Gastroesophageal sphincter (tissue), 3 donors: ENCODE data around the gene SMAD1.

Experiments used
- EP300 ChIP-seq: sonication (generic); formaldehyde crosslinking; IDR thresholded peaks from one replicate; pipeline ENCODE4 v1.6.1; 2017; ENCODE audit warnings: antibody characterized with exemption, mild to moderate bottlenecking
- POLR2A ChIP-seq, 2 donors: fragments of 450-650 bp; IDR thresholded peaks; one replicate each; pipeline ENCODE4 v1.6.1; 2017; ENCODE audit warnings: antibody characterized with exemption in 2 of 2, mild to moderate bottlenecking in 2 of 2, moderate library complexity in 1 of 2
- POLR2AphosphoS5 ChIP-seq: sonication (generic); formaldehyde crosslinking; IDR thresholded peaks from one replicate; pipeline ENCODE4 v1.6.1; 2017; ENCODE audit warnings: antibody characterized with exemption
- TF ChIP-seq, protein P1 (sequence below), 4 experiments: fragments of 200-600 bp in 2 of 4; fragments of 450-650 bp in 2 of 4; sonication (generic) in 1 of 4; IDR thresholded peaks; one replicate each; pipeline ENCODE4 v1.5.1; 2017 to 2019; ENCODE audit warnings: antibody characterized with exemption in 4 of 4, mild to moderate bottlenecking in 2 of 4, moderate library complexity in 2 of 4

DNA sequence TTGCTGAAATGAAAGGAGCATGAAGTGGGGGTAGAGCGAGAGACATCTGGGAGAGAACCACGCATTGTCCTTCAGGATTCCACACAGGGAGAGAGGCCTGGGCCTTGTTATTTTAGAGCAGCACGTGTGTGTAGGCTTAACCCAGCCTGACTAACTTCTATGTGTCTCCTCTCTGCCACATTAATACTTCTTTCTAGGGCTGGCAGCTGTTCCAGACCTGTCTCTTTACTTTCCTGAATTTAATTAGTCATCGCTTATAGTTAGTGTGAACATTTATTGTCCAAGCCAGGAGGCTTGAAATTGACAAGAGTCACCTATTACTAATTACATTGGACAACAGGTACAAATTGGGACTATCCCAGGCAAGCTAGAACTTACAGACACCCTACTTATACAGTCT is 51.3 kb downstream of the SMAD1 start:
- TF ChIP-seq, protein P1, sequence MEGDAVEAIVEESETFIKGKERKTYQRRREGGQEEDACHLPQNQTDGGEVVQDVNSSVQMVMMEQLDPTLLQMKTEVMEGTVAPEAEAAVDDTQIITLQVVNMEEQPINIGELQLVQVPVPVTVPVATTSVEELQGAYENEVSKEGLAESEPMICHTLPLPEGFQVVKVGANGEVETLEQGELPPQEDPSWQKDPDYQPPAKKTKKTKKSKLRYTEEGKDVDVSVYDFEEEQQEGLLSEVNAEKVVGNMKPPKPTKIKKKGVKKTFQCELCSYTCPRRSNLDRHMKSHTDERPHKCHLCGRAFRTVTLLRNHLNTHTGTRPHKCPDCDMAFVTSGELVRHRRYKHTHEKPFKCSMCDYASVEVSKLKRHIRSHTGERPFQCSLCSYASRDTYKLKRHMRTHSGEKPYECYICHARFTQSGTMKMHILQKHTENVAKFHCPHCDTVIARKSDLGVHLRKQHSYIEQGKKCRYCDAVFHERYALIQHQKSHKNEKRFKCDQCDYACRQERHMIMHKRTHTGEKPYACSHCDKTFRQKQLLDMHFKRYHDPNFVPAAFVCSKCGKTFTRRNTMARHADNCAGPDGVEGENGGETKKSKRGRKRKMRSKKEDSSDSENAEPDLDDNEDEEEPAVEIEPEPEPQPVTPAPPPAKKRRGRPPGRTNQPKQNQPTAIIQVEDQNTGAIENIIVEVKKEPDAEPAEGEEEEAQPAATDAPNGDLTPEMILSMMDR (IDR thresholded peaks at IDR 0.05): no peak
- TF ChIP-seq EP300: no peak
- TF ChIP-seq POLR2AphosphoS5: no peak
- no peak for TF ChIP-seq POLR2A (IDR thresholded peaks at IDR 0.05)
